GM18526 (cell line): Measurements from ENCODE around the gene SYVN1.

Experiments used
- POLR2A ChIP-seq: IDR thresholded peaks from 3 replicates; pipeline ENCODE4 v1.6.1; 2011; ENCODE audit not compliant: insufficient read length; ENCODE audit errors: extremely low read depth

The SYVN1 gene

GRCh38 chr11:65095974-65096806 lies 38.1 kb downstream of the SYVN1 start, which contains the start of gene VPS51:
Gene VPS51 (plus strand): TSS chr11:65096214. CDS start chr11:65096251, 37 bp downstream.
- TF ChIP-seq POLR2A: peak; percentile 86

GRCh38 chr11:65095427-65095826 lies 38.9 kb downstream of the SYVN1 start:
- TF ChIP-seq POLR2A: no peak

- TF ChIP-seq POLR2A: no peak
Measured at GRCh38 chr11:65090628-65091027, 43.7 kb downstream of the SYVN1 start.

GRCh38 chr11:65089621-65090020 lies 44.7 kb downstream of the SYVN1 start:
- TF ChIP-seq POLR2A: no peak

- TF ChIP-seq POLR2A: no peak
Measured at GRCh38 chr11:65087827-65088226, 46.5 kb downstream of the SYVN1 start.

- no peak for TF ChIP-seq POLR2A
Measured at GRCh38 chr11:65087216-65087615, 47.1 kb downstream of the SYVN1 start.

- no peak for TF ChIP-seq POLR2A
Measured at GRCh38 chr11:65086809-65087208, 47.5 kb downstream of the SYVN1 start.

GRCh38 chr11:65085446-65085845 lies 48.9 kb downstream of the SYVN1 start:
- no peak for TF ChIP-seq POLR2A

GRCh38 chr11:65084598-65085375 lies 49.5 kb downstream of the SYVN1 start:
- no peak for TF ChIP-seq POLR2A

GRCh38 chr11:65083834-65084597 lies 50.3 kb downstream of the SYVN1 start, which contains the start of the genes CDCA5 and ZFPL1:
Gene CDCA5 (minus strand): TSS chr11:65084040. CDS start chr11:65083978, 62 bp downstream.
Gene ZFPL1 (plus strand): TSS chr11:65084222. CDS start chr11:65084699, 477 bp downstream.
- peak; percentile 80 for TF ChIP-seq POLR2A

GRCh38 chr11:65083134-65083833 lies 51.0 kb downstream of the SYVN1 start:
- TF ChIP-seq POLR2A: no peak

GRCh38 chr11:65078786-65079342 lies 55.5 kb downstream of the SYVN1 start:
- no peak for TF ChIP-seq POLR2A

- no peak for TF ChIP-seq POLR2A
Measured at GRCh38 chr11:65078151-65078550, 56.2 kb downstream of the SYVN1 start.

GRCh38 chr11:65077451-65077850 lies 56.9 kb downstream of the SYVN1 start:
- TF ChIP-seq POLR2A: no peak
